ENCODE data around the gene PES1.
"Not testable (repeated sequence)": the region's sequence is repeated elsewhere in the genome, so short reads cannot be mapped to it uniquely, and the experiment has no call there.

DNA sequence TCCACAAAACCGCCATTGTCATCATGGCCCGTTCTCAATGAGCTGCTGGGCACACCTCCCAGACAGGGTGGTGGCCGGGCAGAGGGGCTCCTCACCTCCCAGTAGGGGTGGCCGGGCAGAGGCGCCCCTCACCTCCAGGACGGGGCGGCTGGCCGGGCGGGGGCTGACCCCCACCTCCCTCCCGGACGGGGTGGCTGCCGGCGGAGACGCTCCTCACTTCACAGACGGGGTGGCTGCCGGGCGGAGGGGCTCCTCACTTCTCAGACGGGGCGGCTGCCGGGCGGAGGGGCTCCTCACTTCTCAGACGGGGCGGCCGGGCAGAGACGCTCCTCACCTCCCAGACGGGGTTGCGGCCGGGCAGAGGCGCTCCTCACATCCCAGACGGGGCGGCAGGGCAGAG, 39.8 kb upstream of the PES1 start:
- TF ChIP-seq, protein P1, sequence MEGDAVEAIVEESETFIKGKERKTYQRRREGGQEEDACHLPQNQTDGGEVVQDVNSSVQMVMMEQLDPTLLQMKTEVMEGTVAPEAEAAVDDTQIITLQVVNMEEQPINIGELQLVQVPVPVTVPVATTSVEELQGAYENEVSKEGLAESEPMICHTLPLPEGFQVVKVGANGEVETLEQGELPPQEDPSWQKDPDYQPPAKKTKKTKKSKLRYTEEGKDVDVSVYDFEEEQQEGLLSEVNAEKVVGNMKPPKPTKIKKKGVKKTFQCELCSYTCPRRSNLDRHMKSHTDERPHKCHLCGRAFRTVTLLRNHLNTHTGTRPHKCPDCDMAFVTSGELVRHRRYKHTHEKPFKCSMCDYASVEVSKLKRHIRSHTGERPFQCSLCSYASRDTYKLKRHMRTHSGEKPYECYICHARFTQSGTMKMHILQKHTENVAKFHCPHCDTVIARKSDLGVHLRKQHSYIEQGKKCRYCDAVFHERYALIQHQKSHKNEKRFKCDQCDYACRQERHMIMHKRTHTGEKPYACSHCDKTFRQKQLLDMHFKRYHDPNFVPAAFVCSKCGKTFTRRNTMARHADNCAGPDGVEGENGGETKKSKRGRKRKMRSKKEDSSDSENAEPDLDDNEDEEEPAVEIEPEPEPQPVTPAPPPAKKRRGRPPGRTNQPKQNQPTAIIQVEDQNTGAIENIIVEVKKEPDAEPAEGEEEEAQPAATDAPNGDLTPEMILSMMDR (IDR thresholded peaks at IDR 0.05 in 8 of 11, conservative IDR thresholded peaks at IDR 0.05 in 3 of 11) = not testable (repeated sequence)
- not testable (repeated sequence) for TF ChIP-seq POLR2A (IDR thresholded peaks at IDR 0.05)

All from spleen (tissue), 7 donors.